ENCODE data around the gene MYO1F. TPM values are rescaled to one million over a fixed set of nuclear protein-coding genes. Genes with fewer than 3 reads are reported as not detected.

The MYO1F gene
- polyA plus RNA-seq, 1 donor (not counting 4 experiments of a cell fraction or from before 2014, with no cell fraction given), result 0.14 TPM

DNA sequence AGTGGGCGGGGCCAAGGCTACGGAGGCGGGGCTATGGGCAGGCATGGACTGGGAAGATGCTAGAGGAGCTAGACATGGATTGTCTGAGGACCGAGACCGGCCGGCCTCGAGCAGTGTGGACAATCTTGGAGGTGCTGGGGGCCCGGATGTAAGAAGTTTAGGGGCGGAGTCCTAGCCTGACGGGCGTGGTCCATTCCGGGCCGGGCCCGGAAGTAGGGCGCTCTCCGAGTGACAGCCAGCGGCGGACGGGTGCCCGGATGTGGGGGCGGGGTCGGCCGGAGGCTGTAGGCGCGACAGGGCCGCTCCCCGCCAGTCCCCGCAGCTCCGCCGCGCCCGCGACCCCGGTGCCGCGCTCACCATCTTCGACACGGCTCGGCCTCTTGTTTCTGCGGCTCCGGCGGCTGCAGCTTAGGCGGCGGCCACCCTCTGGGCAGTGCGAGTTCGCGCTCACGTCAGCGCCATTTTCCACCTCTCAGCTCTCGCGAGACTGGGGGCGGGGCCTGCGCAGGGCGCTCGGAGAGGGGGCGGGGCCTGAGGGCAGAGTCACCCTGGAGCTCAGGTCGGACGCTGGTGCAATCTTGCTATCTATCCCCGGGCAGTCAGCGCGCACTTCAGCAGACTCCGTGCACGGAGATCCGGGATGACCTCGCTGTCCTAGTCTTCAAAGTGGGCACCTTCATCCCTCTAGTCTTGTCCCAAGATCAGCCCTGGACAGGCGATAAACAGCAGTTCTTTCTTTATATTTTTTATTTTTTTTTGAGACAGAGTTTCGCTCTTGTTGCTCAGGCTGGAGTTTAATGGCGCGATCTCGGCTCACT, 63.3 kb downstream of the MYO1F start, which contains the start of gene ZNF414:
Gene ZNF414, minus strand, starts transcription at position 481 of the 818 bp plus-strand sequence. Its CDS starts 121 bp downstream, at position 360.
- no peaks in the 10 kb centered on the region for H3K9me3 ChIP-seq (ENCODE audit: control insufficient read depth, low read depth, low read length)
- peaks cover 13% of the 10 kb centered on the region for H3K4me1 ChIP-seq (ENCODE audit: control insufficient read depth, extremely low read depth, insufficient read depth, low read length)
- dilution Hi-C loops (cut with MboI; ENCODE audit: extremely low pct_ligation_motif_present, low sequenced_read_pairs), result no loop called here
- H3K27me3 ChIP-seq (ENCODE audit: control insufficient read depth, extremely low read depth, insufficient read depth, low read length), result no peaks in the 10 kb centered on the region
- H3K4me2 ChIP-seq (ENCODE audit: control insufficient read depth, extremely low read depth, insufficient read depth, low read depth, low read length), result peak within 1 kb of the TSS; percentile 83
- H3K36me3 ChIP-seq (ENCODE audit: control insufficient read depth in 2 of 2, extremely low read depth in 1 of 2, insufficient read depth in 2 of 2, low read length in 2 of 2), result peaks cover 0 to 2% of the 10 kb centered on the region in 2 experiments
- TF ChIP-seq EZH2 (IDR thresholded peaks at IDR 0.05; ENCODE audit: low read length), result no peak
- TF ChIP-seq, protein P1, sequence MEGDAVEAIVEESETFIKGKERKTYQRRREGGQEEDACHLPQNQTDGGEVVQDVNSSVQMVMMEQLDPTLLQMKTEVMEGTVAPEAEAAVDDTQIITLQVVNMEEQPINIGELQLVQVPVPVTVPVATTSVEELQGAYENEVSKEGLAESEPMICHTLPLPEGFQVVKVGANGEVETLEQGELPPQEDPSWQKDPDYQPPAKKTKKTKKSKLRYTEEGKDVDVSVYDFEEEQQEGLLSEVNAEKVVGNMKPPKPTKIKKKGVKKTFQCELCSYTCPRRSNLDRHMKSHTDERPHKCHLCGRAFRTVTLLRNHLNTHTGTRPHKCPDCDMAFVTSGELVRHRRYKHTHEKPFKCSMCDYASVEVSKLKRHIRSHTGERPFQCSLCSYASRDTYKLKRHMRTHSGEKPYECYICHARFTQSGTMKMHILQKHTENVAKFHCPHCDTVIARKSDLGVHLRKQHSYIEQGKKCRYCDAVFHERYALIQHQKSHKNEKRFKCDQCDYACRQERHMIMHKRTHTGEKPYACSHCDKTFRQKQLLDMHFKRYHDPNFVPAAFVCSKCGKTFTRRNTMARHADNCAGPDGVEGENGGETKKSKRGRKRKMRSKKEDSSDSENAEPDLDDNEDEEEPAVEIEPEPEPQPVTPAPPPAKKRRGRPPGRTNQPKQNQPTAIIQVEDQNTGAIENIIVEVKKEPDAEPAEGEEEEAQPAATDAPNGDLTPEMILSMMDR (optimal IDR thresholded peaks at IDR 0.05 in 1 of 3, IDR thresholded peaks at IDR 0.05 in 1 of 3, conservative IDR thresholded peaks at IDR 0.05 in 1 of 3; ENCODE audit: extremely low read depth in 1 of 3, insufficient read depth in 2 of 3, low read length in 3 of 3), result no peak
- H3K9ac ChIP-seq (ENCODE audit: control insufficient read depth, extremely low read depth, insufficient read depth, low read length), result peak within 1 kb of the TSS; percentile 93
- peak; percentile 89 for DNase-seq (ENCODE audit: low read depth, low spot score)
- H3K27ac ChIP-seq (ENCODE audit: control insufficient read depth, insufficient read depth, low read length), result peak within 1 kb of the TSS; percentile 89
- peak; percentile 77 for FAIRE-seq
- no peaks in the 10 kb centered on the region for H3K79me2 ChIP-seq (ENCODE audit: control insufficient read depth, insufficient read depth, low read length)
- no peaks in the 10 kb centered on the region for H4K20me1 ChIP-seq (ENCODE audit: control insufficient read depth, extremely low read depth, insufficient read depth, low read length)
- H2AFZ ChIP-seq (ENCODE audit: control insufficient read depth, low read length), result peak within 1 kb of the TSS; percentile 95
- peak within 1 kb of the TSS; percentile 67 to 71 (median 70) for H3K4me3 ChIP-seq (ENCODE audit: control insufficient read depth in 2 of 3, extremely low read depth in 1 of 3, insufficient read depth in 2 of 3, low read depth in 1 of 3, low read length in 3 of 3)
- H3K9me1 ChIP-seq (ENCODE audit: control insufficient read depth, extremely low read depth, insufficient read depth, low read length), result no peaks in the 10 kb centered on the region

DNA sequence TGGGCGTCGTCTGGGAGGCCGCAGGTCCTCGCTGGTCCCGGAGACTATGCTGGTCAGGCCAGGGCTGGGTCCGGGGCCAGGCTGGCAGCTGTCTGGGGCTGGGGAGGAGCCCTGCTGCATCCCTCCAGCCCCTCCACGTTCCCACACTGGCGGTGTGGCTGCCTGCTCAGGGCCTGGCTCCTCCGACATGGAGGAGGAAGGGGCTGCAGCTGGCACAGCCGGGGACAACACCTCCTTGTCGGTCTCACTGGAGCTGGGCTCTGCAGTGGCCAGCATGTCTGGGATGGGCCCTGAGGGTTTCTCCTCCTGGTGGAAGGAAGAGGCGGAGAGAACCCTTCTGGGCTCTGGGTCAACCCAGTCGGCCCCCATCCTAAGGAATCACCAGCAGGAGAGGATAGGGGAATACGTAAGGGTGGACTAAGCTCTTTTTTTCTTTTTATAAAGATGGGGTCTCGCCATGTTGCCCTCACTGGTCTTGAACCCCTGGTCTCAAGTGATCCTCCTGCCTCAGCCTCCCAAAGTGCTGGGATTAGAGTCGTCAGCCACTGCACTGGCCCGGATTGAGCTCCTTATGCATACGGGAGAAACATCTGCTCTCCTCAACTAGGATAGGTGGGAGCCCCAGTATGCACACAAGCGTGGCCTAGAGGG, 64.1 kb downstream of the MYO1F start:
- Histone ChIP-seq H3K9ac (ENCODE audit: control insufficient read depth, extremely low read depth, insufficient read depth, low read length) (peak overlapping the region; percentile 93), H3K4me2 (ENCODE audit: control insufficient read depth, extremely low read depth, insufficient read depth, low read depth, low read length) (peak overlapping the region; percentile 75)
- dilution Hi-C loops (cut with MboI; ENCODE audit: extremely low pct_ligation_motif_present, low sequenced_read_pairs), result no loop called here

More for the DNA sequence above, 64.1 kb downstream of the MYO1F start:
- H2AFZ ChIP-seq (ENCODE audit: control insufficient read depth, low read length), result peak overlapping the region; percentile 95
- FAIRE-seq (no peak), DNase-seq (ENCODE audit: low read depth, low spot score) (no peak)
- no peaks in the 10 kb centered on the region for H4K20me1 ChIP-seq (ENCODE audit: control insufficient read depth, extremely low read depth, insufficient read depth, low read length)
- no peaks in the 10 kb centered on the region for H3K27me3 ChIP-seq (ENCODE audit: control insufficient read depth, extremely low read depth, insufficient read depth, low read length)
- H3K4me3 ChIP-seq (ENCODE audit: control insufficient read depth in 2 of 3, extremely low read depth in 1 of 3, insufficient read depth in 2 of 3, low read depth in 1 of 3, low read length in 3 of 3), result peak overlapping the region; percentile 67 to 71 (median 70)
- H3K79me2 ChIP-seq (ENCODE audit: control insufficient read depth, insufficient read depth, low read length), result no peaks in the 10 kb centered on the region
- peaks cover 13% of the 10 kb centered on the region for H3K4me1 ChIP-seq (ENCODE audit: control insufficient read depth, extremely low read depth, insufficient read depth, low read length)
- H3K9me1 ChIP-seq (ENCODE audit: control insufficient read depth, extremely low read depth, insufficient read depth, low read length), result no peaks in the 10 kb centered on the region
- peaks cover 0 to 3% of the 10 kb centered on the region in 2 experiments for H3K36me3 ChIP-seq (ENCODE audit: control insufficient read depth in 2 of 2, extremely low read depth in 1 of 2, insufficient read depth in 2 of 2, low read length in 2 of 2)
- TF ChIP-seq, protein P1 (optimal IDR thresholded peaks at IDR 0.05 in 1 of 3, IDR thresholded peaks at IDR 0.05 in 1 of 3, conservative IDR thresholded peaks at IDR 0.05 in 1 of 3; ENCODE audit: extremely low read depth in 1 of 3, insufficient read depth in 2 of 3, low read length in 3 of 3), result no peak
- TF ChIP-seq EZH2 (IDR thresholded peaks at IDR 0.05; ENCODE audit: low read length), result no peak
- H3K9me3 ChIP-seq (ENCODE audit: control insufficient read depth, low read depth, low read length), result no peaks in the 10 kb centered on the region
- peak overlapping the region; percentile 89 for H3K27ac ChIP-seq (ENCODE audit: control insufficient read depth, insufficient read depth, low read length)
